CD4-positive, alpha-beta T cell treated with Interleukin-4 for 4 hours (primary cell): Measurements from ENCODE around the gene MOXD1.
"Not testable (repeated sequence)": the region's sequence is repeated elsewhere in the genome, so short reads cannot be mapped to it uniquely, and the experiment has no call there.

Experiments
- DNase-seq: peaks from one replicate; pipeline ENCODE4 v3.0.0-alpha.2; 2020

The MOXD1 gene

GRCh38 chr6:132275066-132275970, 126.0 kb downstream of the MOXD1 start:
- DNase-seq = no peak

- no peak for DNase-seq
These were observed 128.5 kb downstream of the MOXD1 start for GRCh38 chr6:132272776-132273175.

- no peak for DNase-seq
These were observed 130.4 kb downstream of the MOXD1 start for GRCh38 chr6:132270726-132271402.

GRCh38 chr6:132268666-132269065, 132.6 kb downstream of the MOXD1 start:
- DNase-seq = not testable (repeated sequence)

GRCh38 chr6:132268209-132268608, 133.1 kb downstream of the MOXD1 start:
- DNase-seq = no peak

- no peak for DNase-seq
These were observed 135.7 kb downstream of the MOXD1 start for GRCh38 chr6:132265451-132266097.

- no peak for DNase-seq
These were observed 137.2 kb downstream of the MOXD1 start for GRCh38 chr6:132264021-132264500.

- no peak for DNase-seq
These were observed 139.9 kb downstream of the MOXD1 start for GRCh38 chr6:132261354-132261753.

- no peak for DNase-seq
These were observed 142.2 kb downstream of the MOXD1 start for GRCh38 chr6:132259070-132259469.

- no peak for DNase-seq
These were observed 143.7 kb downstream of the MOXD1 start for GRCh38 chr6:132257561-132257960.

- no peak for DNase-seq
These were observed 144.8 kb downstream of the MOXD1 start for GRCh38 chr6:132256457-132256856.

- DNase-seq = no peak
These were observed 147.4 kb downstream of the MOXD1 start for GRCh38 chr6:132253906-132254305.

- DNase-seq = no peak
These were observed 148.1 kb downstream of the MOXD1 start for GRCh38 chr6:132253211-132253610.

- DNase-seq = no peak
These were observed 149.2 kb downstream of the MOXD1 start for GRCh38 chr6:132252113-132252512.

GRCh38 chr6:132251711-132252110, 149.6 kb downstream of the MOXD1 start:
- DNase-seq = no peak

GRCh38 chr6:132247381-132248159, 153.7 kb downstream of the MOXD1 start:
- no peak for DNase-seq

- no peak for DNase-seq
These were observed 154.5 kb downstream of the MOXD1 start for GRCh38 chr6:132246632-132247270.

GRCh38 chr6:132246120-132246617, 155.1 kb downstream of the MOXD1 start:
- no peak for DNase-seq
